Testis (tissue), 3 donors: ENCODE measurements around the gene MINDY4B. TPM values are rescaled to one million over a fixed set of nuclear protein-coding genes. Genes with fewer than 3 reads are reported as not detected.

ENCODE experiments used
- DNase-seq: peaks from one replicate; pipeline ENCODE4 v3.0.0-alpha.2; 2019
- H3K27ac ChIP-seq, 2 donors: fragments of 200-600 bp; sonication (generic); one replicate each; pipeline ENCODE4 v1.5.1; 2019
- H3K27me3 ChIP-seq: fragments of 200-600 bp; sonication (generic); one replicate; pipeline ENCODE4 v1.5.1; 2019
- H3K36me3 ChIP-seq: fragments of 200-600 bp; sonication (generic); one replicate; pipeline ENCODE4 v1.5.1; 2017; ENCODE audit warnings: low read depth; ENCODE audit errors: missing control alignments
- H3K4me1 ChIP-seq: fragments of 200-600 bp; sonication (generic); one replicate; pipeline ENCODE4 v1.5.1; 2019
- H3K4me3 ChIP-seq, 2 donors: fragments of 200-600 bp; sonication (generic); one replicate each; pipeline ENCODE4 v1.5.1; 2017 to 2019
- H3K9me3 ChIP-seq: fragments of 200-600 bp; sonication (generic); one replicate; pipeline ENCODE4 v1.5.1; 2017
- CTCF ChIP-seq, 3 experiments: fragments of 450-650 bp in 2 of 3; fragments of 200-600 bp in 1 of 3; sonication (generic) in 1 of 3; IDR thresholded peaks; one replicate each; pipeline ENCODE4 v1.5.1; 2016 to 2019; ENCODE audit warnings: antibody characterized with exemption in 3 of 3, mild to moderate bottlenecking in 2 of 3, moderate library complexity in 1 of 3
- POLR2A ChIP-seq: fragments of 450-650 bp; IDR thresholded peaks from one replicate; pipeline ENCODE4 v1.6.1; 2017; ENCODE audit warnings: antibody characterized with exemption, mild to moderate bottlenecking, moderate library complexity
- WGBS, 2 donors: methylation state at CpG; one replicate each; pipeline ENCODE4 v1.1.5; 2018; 5-methylcytosine and 5-hydroxymethylcytosine counted together
- intact Hi-C: fragments of 100-400 bp; cut with DNase I; formaldehyde crosslinking; loops from one replicate; pipeline ENCODE4 v1.15.1; 2023; ENCODE audit warnings: low total_unique reads
- polyA plus RNA-seq: library from polyadenylated mRNA; stranded (reverse); fragments of 350-450 nt; fragmentation: Illumina TruSeq; extraction: RNeasy Lipid Tissue Mini Kit (QIAGEN cat#74804); gene quantifications from one replicate; pipeline ENCODE4 v1.2.3, GENCODE V29; 2014; ENCODE audit warnings: low read depth, low replicate concordance; ENCODE audit not compliant: insufficient read depth
- total RNA-seq, 2 donors: library from RNA; depleted of rRNA; stranded (reverse); fragments of >200 nt; gene quantifications; one replicate each; pipeline ENCODE4 v1.2.3, GENCODE V29; 2016

MINDY4B gene
- total and polyA plus RNA-seq, 3 donors from 2014 or later: not detected

GRCh38 chr3:150913133-150913922 lies 8.1 kb upstream of the MINDY4B start:
- TF ChIP-seq POLR2A (no peak), CTCF (IDR thresholded peaks at IDR 0.05) (no peak)
- Histone ChIP-seq H3K27ac (no peak overlapping the region), H3K4me1 (no peaks in the 10 kb centered on the region), H3K27me3 (no peaks in the 10 kb centered on the region), H3K36me3 (no peaks in the 10 kb centered on the region), H3K4me3 (no peak overlapping the region), H3K9me3 (no peaks in the 10 kb centered on the region)
- WGBS, 2 donors: 84 to 85% methylated on average over 4 of the region's 4 CpGs
- intact Hi-C loops: no loop called here
- no peak for DNase-seq

- Histone ChIP-seq H3K9me3 (no peaks in the 10 kb centered on the region), H3K4me3 (no peak overlapping the region), H3K27me3 (no peaks in the 10 kb centered on the region), H3K36me3 (no peaks in the 10 kb centered on the region), H3K4me1 (no peaks in the 10 kb centered on the region), H3K27ac (no peak overlapping the region)
- intact Hi-C loops: no loop called here
- TF ChIP-seq POLR2A (no peak), CTCF (IDR thresholded peaks at IDR 0.05) (no peak)
- no peak for DNase-seq
- WGBS, 2 donors: 85 to 90% methylated on average over 3 of the region's 3 CpGs
These were observed 7.3 kb upstream of the MINDY4B start for GRCh38 chr3:150912501-150912900.

GRCh38 chr3:150911771-150912170 lies 6.5 kb upstream of the MINDY4B start:
- Histone ChIP-seq H3K4me1 (no peaks in the 10 kb centered on the region), H3K9me3 (no peaks in the 10 kb centered on the region), H3K27ac (no peak overlapping the region), H3K4me3 (no peak overlapping the region), H3K27me3 (no peaks in the 10 kb centered on the region), H3K36me3 (no peaks in the 10 kb centered on the region)
- no peak for DNase-seq
- TF ChIP-seq CTCF (IDR thresholded peaks at IDR 0.05) (no peak), POLR2A (no peak)
- intact Hi-C loops: no loop called here

- Histone ChIP-seq H3K9me3 (no peaks in the 10 kb centered on the region), H3K4me3 (no peak overlapping the region), H3K36me3 (no peaks in the 10 kb centered on the region), H3K4me1 (no peaks in the 10 kb centered on the region), H3K27me3 (no peaks in the 10 kb centered on the region), H3K27ac (no peak overlapping the region)
- WGBS, 2 donors: 67 to 96% methylated on average over 1 of the region's 1 CpG
- intact Hi-C loops: no loop called here
- TF ChIP-seq POLR2A: no peak
- TF ChIP-seq CTCF (IDR thresholded peaks at IDR 0.05): no peak
- no peak for DNase-seq
These were observed 1.2 kb upstream of the MINDY4B start for GRCh38 chr3:150906461-150906860.

GRCh38 chr3:150905746-150906145 lies 507 bp upstream of the MINDY4B start:
- Histone ChIP-seq H3K4me1 (no peaks in the 10 kb centered on the region), H3K27me3 (no peaks in the 10 kb centered on the region), H3K27ac (no peak overlapping the region), H3K36me3 (no peaks in the 10 kb centered on the region), H3K9me3 (no peaks in the 10 kb centered on the region), H3K4me3 (no peak overlapping the region)
- DNase-seq: no peak
- intact Hi-C loops: no loop called here
- no peak for TF ChIP-seq CTCF (IDR thresholded peaks at IDR 0.05)
- TF ChIP-seq POLR2A: no peak
- WGBS, 2 donors: 67 to 69% methylated on average over 1 of the region's 1 CpG
